ENCODE data around the gene EXOC2.
A peak's percentile ranks its signal among the peaks of the same experiment; 100 is the strongest.
"Not testable (repeated sequence)": the region's sequence is repeated elsewhere in the genome, so short reads cannot be mapped to it uniquely, and the experiment has no call there.

EXOC2 gene

DNA sequence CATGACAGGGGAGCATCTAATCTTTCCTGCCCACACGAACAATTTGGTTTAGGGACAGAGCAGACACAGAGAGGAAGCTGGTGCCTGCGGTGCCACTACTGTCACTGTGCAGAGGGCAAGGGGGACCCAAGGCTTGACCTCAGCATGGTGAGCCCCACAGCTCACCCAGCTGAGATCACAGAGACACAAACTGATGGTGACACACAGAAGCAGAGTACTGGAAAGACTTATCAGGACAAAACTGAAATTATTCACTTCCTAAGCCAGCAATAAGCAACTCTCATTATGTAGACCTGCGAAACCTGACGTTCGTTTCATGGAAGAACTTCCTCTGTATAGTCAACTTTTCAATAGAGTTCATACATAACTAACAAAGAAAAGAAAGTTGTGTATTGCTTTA lies 122.1 kb downstream of the EXOC2 start:
- DNase-seq = no peak

DNA sequence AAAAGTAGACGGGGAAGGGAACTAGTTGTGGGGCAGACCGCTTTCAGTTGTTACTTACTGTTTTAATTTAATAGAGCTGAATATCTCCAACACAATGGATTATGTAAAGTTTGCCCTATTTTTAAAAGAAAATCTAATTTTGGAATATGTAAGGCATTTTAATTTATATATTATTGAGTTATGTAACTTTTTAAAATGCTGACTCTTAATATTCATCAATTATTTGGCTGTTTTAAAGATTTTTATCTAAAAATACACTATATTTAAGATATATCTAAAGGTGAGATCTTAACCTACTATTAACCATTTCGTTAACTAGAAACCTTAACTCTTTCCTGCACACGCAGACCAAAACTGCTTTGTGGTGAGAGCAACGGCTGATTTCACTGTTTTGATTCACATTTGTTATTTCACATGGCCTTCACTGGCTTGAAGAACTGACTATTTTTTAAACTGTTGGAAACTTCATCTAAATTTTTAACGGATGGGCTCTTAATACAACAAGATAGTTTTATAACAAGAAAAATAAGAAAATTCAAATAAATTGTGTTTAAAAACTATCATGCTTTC lies 123.9 kb downstream of the EXOC2 start:
- no peak for DNase-seq

DNA sequence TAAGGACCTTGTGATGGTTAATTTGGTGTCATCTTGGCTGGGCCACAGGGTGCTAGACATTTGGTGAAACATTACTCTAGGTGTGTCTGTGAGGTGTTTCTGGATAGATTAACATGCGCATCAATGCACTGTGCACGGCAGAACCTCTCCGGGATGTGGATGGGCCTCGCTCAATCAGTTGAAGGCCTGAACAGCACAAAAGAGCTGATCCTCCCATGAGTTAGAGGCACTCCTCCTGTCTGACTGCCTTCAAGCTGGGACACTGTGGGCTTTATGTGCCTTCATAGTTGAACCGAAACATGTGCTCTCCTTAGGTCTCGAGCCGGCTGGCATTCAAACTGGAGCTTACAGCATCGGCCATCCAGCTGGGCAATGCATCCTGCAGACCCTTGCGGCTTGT lies 124.9 kb downstream of the EXOC2 start:
- DNase-seq = no peak

DNA sequence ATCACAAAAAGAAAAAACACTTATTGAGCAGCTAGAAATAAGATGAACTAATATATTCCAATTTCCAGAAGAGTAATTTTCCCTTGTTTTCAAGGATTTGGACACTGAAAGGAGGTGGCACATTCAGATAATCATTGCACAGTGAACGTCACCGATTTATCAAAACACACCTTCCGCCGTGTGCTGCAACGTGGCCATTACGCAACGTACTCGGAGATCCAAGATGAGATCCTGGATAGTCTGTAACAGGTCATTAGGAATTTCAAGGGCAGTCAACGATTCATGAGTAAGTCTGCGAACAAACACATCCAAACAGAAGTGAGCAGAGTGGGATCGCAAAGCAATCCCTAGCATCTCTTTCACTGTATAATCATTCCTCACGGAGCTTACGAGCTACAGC lies 129.1 kb downstream of the EXOC2 start:
- DNase-seq = no peak

DNA sequence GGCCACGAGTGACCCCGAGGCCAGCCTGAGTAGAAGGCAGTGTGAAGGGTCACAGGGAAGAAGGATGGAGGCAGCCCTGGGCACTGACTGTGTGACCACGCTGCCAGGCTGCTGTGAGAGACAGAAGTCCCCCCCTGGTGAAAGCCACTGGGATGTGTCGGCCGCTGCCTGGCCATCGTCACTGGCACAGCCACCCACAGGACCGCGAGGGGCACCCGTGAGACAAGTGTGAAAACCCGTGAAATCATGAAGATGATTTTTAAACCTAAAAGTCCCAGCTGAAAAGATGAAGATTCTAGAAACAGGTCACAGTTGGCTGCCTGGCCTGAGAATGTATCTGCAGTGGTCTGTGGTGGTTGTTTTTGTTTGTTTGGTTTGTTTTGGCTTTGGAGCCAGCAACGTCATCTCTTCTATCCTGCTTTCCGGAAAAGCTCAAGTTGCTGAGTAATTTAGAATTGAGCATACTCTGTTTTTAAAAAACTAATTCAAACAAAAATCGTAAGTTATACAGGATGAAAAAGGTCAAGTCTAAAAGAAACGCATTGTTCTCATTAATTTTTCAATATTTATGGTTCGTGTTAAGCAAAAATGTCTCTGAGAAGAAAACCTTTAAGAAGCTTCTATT lies 130.8 kb downstream of the EXOC2 start:
- no peak for DNase-seq

DNA sequence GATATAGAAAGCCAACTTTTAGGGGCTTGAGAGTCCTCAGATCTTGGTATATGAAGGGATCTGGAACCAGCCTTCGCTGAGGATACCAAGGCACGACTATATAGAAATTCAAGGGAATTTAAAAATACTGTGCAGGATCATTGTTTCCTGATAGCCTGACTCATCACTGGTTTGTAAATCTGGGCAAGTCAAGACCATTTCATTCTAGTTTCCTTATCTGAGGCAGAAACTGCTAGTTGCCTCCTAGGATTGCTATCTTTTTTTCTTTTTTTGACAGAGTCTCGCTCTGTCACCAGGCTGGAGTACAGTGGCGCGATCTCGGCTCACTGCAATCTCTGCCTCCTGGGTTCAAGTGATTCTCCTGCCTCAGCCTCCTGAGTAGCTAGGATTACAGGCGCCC lies 131.6 kb downstream of the EXOC2 start:
- not testable (repeated sequence) for DNase-seq

DNA sequence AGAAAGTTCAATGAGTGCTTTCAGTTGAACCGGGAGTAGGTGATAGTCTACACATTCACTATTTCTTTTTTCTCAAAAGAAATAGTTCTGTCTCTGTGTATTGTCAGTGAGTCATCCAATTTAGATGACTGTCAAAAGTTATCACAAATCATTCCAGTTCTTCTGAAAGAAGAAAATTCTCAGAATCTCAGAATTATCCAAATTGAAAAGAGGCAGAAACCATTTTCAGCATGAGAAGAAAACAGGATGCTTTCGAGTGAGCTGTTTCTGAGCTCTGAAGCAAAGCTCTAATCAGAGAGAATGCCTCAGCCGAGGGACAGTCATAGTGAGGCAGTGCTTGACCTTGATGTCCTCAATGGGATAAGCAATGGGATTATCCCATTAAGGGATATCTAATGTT lies 134.0 kb downstream of the EXOC2 start:
- DNase-seq = no peak

DNA sequence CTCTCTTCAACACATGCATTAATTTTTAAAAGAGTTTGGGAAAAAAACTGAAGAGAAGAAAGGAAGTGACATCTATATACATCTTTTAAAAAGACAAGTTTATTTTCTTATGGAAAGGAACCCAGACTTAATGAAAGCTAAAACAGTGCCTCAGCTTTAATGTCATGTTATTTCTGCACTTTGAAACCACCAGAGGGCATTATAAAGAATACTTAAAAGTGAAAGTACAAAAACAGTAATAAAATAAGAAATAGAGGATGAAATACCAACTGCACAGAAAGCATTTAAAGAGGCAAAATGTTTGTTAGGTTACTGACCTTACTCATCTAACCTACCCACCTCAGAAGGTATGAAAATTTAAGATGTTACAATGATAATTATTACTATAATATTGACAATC lies 134.8 kb downstream of the EXOC2 start:
- DNase-seq = peak in 1 of 2 experiments; percentile 28

DNA sequence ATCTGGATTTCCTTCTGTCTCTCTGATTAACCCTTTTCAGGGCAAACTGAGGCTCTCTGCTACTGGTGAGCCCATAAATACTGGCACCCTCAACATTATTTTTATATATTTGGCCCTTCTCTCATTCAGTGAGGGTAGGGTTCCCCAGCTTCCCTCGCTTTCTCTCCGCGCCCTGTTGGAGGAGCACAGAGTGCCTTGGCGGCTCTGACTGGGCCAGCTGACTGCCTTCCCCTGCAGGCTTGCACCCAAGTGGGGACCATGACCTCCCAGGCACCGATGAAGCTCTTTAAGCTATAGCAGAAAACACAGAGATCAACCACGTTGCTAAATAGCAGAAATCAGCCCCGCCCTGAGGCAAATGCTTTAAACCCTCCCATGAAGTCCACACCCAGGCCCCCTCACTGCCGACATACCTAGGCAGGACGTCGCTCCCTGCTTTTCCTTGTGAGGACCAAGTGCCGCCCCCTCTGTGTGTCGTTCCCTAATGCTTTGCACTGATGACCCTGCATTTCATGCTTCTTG lies 141.0 kb downstream of the EXOC2 start:
- no peak for DNase-seq

DNA sequence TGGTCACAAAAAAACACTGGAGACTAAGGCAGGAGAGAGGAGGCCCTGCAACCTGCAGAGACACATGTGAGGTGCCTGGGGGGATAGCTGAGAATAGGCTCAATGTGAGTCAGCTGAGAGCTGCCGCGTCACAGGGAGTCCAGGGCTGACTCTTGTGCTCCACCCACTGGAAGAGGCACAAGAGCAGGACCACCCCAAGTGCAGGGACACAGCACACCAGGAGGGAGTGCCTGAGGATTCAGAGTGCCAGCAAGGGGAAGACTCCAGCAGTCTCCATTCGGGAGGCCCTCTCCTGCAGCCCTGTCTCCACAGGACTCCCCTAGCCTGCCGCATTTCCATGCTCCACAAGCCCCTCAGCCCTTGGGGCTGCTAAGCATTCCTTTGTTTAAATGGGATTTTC lies 141.5 kb downstream of the EXOC2 start:
- no peak for DNase-seq

DNA sequence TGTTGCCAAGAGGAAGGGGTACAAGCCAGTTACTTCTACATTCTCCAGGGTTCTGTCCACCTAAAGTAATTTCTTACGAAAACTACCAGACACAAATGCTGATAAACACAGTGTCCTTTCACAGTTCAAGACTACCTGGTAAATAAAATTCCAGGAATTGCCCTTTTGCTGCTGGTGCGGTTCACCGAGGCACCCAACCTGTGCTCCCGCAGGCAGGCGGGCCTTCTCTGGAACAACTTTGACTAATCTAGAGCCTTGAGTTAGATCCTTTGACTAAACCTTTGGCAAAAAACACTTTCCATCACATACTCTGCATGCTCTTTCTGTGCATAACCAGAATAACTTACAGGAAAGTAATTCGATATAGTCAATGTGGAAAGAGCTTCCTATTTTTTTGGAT lies 143.0 kb downstream of the EXOC2 start:
- DNase-seq = no peak

DNA sequence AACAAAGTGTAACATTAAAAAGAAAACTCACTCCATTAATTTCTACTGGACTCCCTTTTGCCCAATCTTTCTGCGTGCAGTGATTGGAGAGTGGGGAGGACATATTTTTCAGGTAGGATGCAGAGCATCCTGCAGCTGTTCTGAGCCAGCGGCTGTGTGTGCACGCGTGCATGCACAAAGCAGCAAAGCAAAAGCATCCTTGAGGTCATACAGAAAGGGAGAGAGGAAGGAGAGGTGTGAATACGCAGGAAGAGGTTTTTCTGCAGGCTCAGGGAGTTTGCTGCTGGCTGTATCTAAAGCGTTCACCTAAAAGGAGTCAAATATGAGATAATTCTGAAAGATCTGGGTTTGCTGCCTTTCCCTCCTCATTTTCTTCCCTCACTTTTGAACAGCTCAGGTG lies 144.4 kb downstream of the EXOC2 start:
- DNase-seq = no peak

DNA sequence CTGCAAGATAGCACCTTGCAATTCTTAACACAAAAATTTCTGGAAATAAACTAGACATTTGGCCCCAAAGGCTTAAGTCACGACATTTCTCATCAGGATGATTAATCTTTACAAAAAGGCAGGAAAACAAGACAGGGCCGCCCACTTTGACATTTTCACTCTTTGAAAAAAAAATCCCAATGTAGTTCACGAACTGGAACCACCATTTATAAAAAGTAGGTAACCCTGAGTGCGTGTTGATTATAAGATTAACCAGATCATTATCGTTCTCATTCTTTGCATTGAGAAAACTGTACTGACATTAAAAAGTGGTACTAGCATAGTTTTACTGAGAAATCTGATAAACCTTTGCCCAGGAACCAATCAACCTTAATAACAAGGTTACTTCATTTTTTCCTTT lies 144.8 kb downstream of the EXOC2 start:
- no peak for DNase-seq

DNA sequence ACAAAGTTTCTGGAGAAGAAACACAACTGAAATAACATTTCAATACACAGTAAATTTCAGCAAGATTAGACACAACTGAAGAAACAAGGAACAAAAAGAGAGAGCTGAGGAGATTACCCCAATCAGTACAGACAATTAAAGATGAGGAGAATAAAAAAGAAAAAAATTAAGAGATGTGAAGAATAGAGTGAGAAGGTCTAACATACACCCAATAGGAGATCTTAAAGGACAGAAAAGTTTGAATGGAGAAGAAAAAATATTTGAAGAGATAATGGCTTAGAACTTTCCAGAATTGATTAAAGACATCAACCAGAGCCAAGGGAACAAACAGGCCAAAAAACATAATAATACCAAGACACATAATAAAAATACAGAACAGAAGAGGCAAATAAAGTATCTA lies 152.4 kb downstream of the EXOC2 start:
- DNase-seq = no peak

DNA sequence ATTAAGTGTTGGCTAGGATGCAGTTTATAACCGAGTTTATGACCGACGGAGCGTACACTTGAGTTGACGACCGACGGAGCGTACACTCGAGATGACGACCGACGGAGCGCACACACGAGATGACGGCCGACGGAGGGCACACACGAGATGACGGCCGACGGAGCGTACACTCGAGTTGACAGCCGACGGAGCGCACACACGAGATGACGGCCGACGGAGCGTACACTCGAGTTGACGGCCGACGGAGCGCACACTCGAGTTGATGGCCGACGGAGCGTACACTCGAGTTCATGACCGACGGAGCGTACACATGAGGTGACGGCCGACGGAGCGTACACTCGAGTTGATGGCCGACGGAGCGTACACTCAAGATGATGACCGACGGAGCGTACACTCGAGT lies 155.8 kb downstream of the EXOC2 start:
- no peak for DNase-seq

DNA sequence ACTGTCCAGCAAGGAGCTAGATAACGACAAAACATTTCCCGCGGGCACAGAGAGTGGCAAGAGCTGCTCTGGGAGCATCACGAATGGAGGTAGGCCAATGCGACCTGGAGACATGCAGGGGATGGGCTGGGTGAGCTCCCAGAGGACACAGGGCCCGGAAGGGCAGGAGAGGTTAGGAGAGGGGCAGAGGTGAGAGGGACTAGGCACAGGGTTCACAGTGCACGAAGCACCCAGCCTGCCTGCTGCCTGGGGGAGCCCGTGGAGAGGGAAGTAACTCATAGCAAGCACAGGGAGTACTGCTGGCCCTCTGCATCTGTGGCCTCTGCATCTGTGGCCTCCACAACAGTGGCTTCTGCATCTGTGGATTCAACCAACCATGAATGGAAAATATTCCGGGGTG lies 162.5 kb downstream of the EXOC2 start:
- no peak for DNase-seq

DNA sequence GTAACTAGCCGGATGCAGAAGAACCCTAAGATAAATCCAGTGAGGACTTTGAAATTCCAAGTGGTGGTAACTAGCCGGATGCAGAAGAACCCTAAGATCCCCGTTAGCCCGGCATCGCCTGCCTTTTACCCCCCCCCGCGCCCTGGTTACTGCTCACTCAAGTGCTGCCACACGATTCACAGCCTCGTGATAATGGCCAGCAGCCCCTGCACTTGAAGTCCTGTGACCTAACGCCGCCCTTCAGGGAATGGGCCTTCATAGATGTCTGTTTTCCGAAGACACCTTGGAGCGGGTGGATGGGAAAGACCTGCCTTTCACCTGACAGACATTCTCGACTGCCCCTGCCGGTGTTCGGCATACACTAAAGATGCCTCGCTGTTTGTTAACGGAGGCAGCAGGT lies 163.9 kb downstream of the EXOC2 start:
- DNase-seq = no peak

DNA sequence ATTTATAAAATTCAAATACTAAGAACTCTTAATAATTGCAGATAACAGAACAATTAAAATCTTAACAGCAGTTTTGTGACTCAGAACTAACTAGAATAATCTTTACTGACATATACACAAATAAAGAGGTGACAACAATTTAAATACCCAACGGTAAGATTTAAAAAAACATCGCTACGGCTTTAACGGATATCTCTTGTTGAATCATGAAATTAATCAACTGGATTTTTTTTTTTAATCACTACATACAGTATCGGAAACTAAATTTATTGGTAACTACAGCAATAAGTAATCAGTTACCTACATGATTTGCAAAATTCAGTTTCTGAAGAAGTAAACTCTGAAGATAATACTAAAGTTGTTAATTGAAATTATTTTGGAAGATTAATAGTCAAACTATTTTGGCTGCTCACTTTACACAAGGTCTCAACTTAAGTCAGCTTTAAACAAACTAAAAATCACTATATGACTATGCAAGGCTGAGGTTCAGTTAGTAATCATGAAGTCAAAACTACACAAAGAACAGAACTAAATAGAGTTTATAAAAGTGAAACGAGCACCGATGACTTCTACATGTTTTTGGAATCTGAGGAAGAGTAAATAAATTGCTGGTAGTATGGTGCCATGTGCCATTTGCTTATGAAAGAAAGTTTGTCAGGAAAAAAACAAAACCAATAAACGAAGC lies 164.8 kb downstream of the EXOC2 start:
- DNase-seq = no peak

DNA sequence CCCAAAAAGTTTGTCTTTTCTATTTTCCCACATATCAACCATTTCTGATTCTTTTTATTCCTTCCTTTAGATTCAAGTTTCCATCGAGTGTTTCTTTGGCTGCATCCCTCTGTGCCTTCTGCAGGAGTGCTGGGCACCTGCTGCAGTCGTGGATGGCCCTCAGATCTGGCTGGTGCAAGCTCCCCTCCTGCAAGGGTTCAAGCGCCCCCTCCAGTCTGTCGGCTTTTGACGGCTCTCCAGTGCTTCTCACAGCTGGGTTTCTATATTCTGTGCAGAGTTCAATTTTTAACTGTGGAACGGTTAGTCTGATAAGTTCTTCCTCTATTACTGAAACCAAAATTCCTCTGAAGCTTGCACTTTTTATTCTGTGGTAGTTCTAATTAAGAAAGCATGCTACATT lies 168.1 kb downstream of the EXOC2 start:
- no peak for DNase-seq

DNA sequence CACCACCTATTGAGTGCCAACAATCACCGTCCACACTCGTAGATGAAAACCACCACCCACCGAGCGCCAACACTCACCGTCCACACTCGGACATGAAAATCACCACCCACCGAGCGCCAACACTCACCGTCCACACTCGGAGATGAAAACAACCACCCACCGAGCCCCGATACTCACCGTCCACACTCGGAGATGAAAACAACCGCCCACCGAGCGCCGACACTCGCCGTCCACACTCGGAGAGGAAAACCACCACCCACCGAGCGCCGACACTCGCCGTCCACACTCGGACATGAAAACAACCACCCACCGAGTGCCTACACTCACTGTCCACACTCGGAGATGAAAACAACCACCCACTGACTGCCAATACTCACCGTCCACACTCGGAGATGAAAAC lies 172.1 kb downstream of the EXOC2 start:
- DNase-seq = no peak

DNA sequence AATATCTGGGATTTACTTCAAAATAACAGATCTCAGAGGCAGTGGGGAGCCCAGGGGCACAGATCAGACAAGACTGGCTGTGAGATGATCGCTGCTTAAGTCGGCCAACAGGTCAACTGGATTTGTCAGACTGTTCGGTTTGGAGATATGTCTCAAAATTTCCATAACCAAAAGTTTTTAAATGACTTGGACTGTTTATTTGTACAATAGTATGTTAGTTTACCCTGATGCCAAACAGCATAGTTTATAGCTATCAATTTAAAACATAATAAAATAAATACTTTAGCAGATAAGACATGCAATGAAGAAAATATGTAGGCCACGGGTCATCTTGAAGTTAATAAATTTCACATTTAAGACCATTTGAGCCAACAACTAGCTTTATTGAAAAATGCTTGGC lies 174.7 kb downstream of the EXOC2 start:
- DNase-seq = no peak

DNA sequence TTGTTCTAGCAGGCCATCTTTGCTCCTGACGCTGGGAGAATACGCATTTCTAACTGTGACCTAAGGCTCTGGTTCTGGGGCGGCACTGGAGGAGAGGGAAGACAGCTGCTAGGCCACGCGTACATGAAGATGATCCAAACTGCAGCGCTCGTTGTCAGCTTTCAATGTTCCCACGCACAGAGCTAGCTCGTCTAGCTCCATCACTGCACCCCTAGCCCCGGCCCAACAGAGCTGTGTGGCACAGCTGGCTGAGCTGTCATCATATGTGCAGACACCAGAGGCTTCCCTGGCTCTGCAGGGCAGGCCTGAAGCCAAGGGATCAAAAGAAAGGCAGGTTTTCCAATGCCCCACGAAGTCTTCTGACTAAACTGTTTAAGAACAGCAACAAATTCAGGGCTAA lies 176.7 kb downstream of the EXOC2 start:
- no peak for DNase-seq

DNA sequence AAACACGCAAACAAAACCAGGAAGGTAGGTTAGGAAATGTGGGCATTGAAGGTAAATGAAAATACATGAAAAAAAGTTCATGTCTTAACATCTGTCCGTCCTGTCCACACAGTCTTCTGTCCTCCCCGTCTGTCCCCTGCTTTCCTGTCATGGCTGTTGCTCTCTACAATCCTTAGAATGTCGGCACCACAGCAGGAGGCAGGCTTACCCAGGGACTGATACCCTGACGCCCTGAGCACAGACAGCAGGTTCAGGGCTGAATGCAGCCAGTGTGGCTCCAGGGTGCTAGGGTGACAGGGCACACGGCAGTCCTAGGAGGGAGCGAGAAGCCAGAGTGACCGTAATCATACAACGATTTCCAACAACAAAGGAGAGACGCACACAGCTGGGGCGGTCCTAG lies 177.7 kb downstream of the EXOC2 start:
- no peak for DNase-seq

DNA sequence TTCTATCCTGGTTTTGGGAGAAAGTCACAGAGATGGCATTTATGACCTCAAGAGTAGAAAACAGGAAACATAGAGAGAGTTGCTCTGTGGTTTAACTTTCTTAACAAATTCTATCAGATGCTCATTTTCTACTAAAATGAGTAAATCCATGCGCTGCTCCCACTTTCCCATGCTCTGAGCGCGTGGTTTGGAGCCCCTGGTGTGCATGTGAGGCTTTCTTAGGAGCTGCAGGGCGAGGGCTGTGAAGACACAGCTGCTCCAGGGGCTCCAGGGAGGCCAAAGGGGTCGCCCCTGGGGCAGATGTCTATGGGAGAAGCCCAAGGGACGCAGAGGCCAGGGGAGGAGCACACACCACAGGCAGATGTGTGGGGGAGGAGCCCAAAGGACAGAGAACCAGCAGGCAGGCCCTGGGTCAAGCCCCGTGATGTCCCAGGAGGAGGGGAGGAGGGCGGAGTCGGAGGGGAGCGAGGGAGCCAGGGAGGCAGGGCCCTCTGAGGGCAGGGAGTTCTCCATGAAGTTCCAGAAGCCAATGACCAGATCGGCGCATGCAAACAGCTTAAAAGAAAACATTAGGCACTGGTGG lies 178.5 kb downstream of the EXOC2 start:
- DNase-seq = no peak
